Measurements from ENCODE around the gene BICC1. TPM values are rescaled to one million over a fixed set of nuclear protein-coding genes. Genes with fewer than 3 reads are reported as not detected.

Gene BICC1
- total RNA-seq, 1 donor from 2014 or later = 0.12 TPM

DNA sequence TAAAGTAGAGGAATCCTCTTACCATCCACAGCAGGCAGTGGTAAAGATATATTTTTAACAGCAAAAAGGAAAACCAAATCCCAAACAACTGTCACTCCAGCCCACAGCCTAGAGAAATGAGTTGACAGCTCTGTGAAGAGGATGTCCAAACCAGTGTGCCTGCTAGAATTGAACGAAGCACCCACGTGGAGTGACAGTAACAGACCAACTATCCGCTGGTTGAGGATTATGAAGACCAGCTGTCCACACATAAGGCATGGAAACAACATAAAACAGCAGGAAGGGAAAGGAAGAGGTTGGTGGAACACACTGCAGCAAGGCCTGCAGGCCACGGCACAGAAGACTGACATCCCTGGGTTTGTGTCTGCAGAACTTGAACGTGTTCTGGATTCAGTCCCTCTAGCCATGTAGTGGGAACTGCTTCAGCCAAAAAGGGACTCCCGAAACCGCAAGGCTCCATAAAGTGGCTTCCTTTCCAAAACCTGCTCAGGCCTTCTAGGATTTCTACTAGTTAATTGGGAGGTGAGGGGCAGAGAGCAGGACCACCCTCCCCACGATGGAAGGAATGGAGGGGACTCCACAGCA lies 324.4 kb downstream of the BICC1 start:
- H3K4me1 Mint-ChIP-seq (ENCODE audit: low read depth, unreplicated experiment) = no peaks in the 10 kb centered on the region
- H3K4me3 Mint-ChIP-seq (ENCODE audit: unreplicated experiment) = no peak overlapping the region
- no peak for DNase-seq
- no peaks in the 10 kb centered on the region for H3K27me3 Mint-ChIP-seq (ENCODE audit: unreplicated experiment)
- H3K36me3 Mint-ChIP-seq (ENCODE audit: unreplicated experiment) = no peaks in the 10 kb centered on the region
- H3K27ac Mint-ChIP-seq (ENCODE audit: unreplicated experiment) = no peak overlapping the region
- TF ChIP-seq, protein P1, sequence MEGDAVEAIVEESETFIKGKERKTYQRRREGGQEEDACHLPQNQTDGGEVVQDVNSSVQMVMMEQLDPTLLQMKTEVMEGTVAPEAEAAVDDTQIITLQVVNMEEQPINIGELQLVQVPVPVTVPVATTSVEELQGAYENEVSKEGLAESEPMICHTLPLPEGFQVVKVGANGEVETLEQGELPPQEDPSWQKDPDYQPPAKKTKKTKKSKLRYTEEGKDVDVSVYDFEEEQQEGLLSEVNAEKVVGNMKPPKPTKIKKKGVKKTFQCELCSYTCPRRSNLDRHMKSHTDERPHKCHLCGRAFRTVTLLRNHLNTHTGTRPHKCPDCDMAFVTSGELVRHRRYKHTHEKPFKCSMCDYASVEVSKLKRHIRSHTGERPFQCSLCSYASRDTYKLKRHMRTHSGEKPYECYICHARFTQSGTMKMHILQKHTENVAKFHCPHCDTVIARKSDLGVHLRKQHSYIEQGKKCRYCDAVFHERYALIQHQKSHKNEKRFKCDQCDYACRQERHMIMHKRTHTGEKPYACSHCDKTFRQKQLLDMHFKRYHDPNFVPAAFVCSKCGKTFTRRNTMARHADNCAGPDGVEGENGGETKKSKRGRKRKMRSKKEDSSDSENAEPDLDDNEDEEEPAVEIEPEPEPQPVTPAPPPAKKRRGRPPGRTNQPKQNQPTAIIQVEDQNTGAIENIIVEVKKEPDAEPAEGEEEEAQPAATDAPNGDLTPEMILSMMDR (IDR thresholded peaks at IDR 0.05; ENCODE audit: partially characterized antibody, unreplicated experiment) = no peak
- no peaks in the 10 kb centered on the region for H3K9me3 Mint-ChIP-seq (ENCODE audit: unreplicated experiment)

GRCh38 chr10:58837826-58838225 lies 325.2 kb downstream of the BICC1 start:
- Mint-ChIP-seq H3K36me3 (ENCODE audit: unreplicated experiment) (no peaks in the 10 kb centered on the region), H3K27me3 (ENCODE audit: unreplicated experiment) (no peaks in the 10 kb centered on the region), H3K9me3 (ENCODE audit: unreplicated experiment) (no peaks in the 10 kb centered on the region), H3K4me3 (ENCODE audit: unreplicated experiment) (no peak overlapping the region), H3K27ac (ENCODE audit: unreplicated experiment) (no peak overlapping the region), H3K4me1 (ENCODE audit: low read depth, unreplicated experiment) (no peaks in the 10 kb centered on the region)
- DNase-seq = no peak
- TF ChIP-seq, protein P1 (IDR thresholded peaks at IDR 0.05; ENCODE audit: partially characterized antibody, unreplicated experiment) = no peak

GRCh38 chr10:58838561-58839208 lies 326.0 kb downstream of the BICC1 start:
- Mint-ChIP-seq H3K4me3 (ENCODE audit: unreplicated experiment) (no peak overlapping the region), H3K4me1 (ENCODE audit: low read depth, unreplicated experiment) (no peaks in the 10 kb centered on the region), H3K36me3 (ENCODE audit: unreplicated experiment) (no peaks in the 10 kb centered on the region), H3K27me3 (ENCODE audit: unreplicated experiment) (no peaks in the 10 kb centered on the region), H3K9me3 (ENCODE audit: unreplicated experiment) (no peaks in the 10 kb centered on the region), H3K27ac (ENCODE audit: unreplicated experiment) (no peak overlapping the region)
- no peak for DNase-seq
- TF ChIP-seq, protein P1 (IDR thresholded peaks at IDR 0.05; ENCODE audit: partially characterized antibody, unreplicated experiment) = no peak

DNA sequence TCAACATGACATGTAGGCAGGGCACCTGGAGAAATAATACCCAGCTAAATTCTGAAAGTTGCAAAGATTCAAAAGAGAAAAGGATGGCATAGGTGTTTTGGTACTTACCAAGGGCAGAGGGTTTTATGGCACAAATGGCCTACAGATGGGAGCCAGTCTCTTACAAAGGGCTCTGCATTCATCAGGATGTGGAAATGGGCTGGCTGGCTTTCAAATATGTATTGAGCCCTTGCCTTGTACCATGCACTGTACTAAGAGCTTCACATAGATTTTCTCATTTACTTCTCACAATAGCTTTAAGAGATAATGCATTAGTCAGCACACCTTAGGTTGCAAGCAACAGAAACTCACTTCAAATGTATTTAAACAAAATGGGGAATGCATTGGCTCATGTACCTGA lies 327.1 kb downstream of the BICC1 start:
- H3K27ac Mint-ChIP-seq (ENCODE audit: unreplicated experiment) = no peak overlapping the region
- no peak overlapping the region for H3K4me3 Mint-ChIP-seq (ENCODE audit: unreplicated experiment)
- TF ChIP-seq, protein P1 (IDR thresholded peaks at IDR 0.05; ENCODE audit: partially characterized antibody, unreplicated experiment) = no peak
- no peaks in the 10 kb centered on the region for H3K4me1 Mint-ChIP-seq (ENCODE audit: low read depth, unreplicated experiment)
- no peaks in the 10 kb centered on the region for H3K9me3 Mint-ChIP-seq (ENCODE audit: unreplicated experiment)
- no peaks in the 10 kb centered on the region for H3K27me3 Mint-ChIP-seq (ENCODE audit: unreplicated experiment)
- H3K36me3 Mint-ChIP-seq (ENCODE audit: unreplicated experiment) = no peaks in the 10 kb centered on the region
- no peak for DNase-seq

DNA sequence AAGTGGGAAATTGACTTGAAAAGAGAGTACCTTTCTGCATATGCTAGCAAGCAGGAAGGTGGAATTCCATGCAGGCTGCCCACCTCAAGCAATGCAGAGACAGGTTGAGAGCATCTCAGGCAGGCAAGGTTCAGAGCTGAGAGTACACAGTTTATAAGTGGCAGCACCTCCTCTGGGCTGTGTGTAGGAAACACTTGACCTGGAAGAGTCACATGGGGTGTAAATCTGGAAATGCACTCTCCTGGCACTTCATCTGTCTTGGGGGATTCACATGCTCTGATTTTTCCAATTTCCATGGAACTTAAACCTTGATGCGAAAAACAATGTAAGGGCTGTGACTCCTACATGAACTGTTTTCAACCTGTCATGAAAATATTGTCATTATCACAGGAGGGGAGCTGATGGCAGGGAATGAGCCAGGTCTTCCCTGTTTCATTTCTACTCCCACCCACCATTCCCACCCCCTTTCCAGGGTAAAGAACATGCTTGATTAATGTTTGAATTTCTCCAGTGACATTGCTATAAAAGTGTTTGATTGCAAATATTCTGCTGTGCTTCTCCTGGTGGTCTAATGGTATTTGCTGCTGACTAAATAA lies 328.3 kb downstream of the BICC1 start:
- no peaks in the 10 kb centered on the region for H3K36me3 Mint-ChIP-seq (ENCODE audit: unreplicated experiment)
- no peak overlapping the region for H3K27ac Mint-ChIP-seq (ENCODE audit: unreplicated experiment)
- DNase-seq = no peak
- TF ChIP-seq, protein P1 (IDR thresholded peaks at IDR 0.05; ENCODE audit: partially characterized antibody, unreplicated experiment) = no peak
- no peaks in the 10 kb centered on the region for H3K4me1 Mint-ChIP-seq (ENCODE audit: low read depth, unreplicated experiment)
- H3K27me3 Mint-ChIP-seq (ENCODE audit: unreplicated experiment) = no peaks in the 10 kb centered on the region
- H3K9me3 Mint-ChIP-seq (ENCODE audit: unreplicated experiment) = no peaks in the 10 kb centered on the region
- no peak overlapping the region for H3K4me3 Mint-ChIP-seq (ENCODE audit: unreplicated experiment)

Measured in glutamatergic neuron (in vitro differentiated cells).